HG02884 (cell line): ENCODE results near the gene HPSE2.

ENCODE experiments used
- ATAC-seq: cut with Tn5 transposase; IDR thresholded peaks from one replicate; pipeline ENCODE4 v1.9.1; 2021; ENCODE audit warnings: mild to moderate bottlenecking, moderate library complexity; ENCODE audit not compliant: unreplicated experiment

The HPSE2 gene

GRCh38 chr10:98696516-98696915, 539.1 kb downstream of the HPSE2 start:
- ATAC-seq, result no peak

GRCh38 chr10:98694883-98695282, 540.8 kb downstream of the HPSE2 start:
- no peak for ATAC-seq

- ATAC-seq, result no peak
Measured at GRCh38 chr10:98694014-98694413, 541.6 kb downstream of the HPSE2 start.

- ATAC-seq, result no peak
Measured at GRCh38 chr10:98687685-98688084, 548.0 kb downstream of the HPSE2 start.

GRCh38 chr10:98684019-98684899, 551.4 kb downstream of the HPSE2 start:
- ATAC-seq, result no peak

- ATAC-seq, result no peak
Measured at GRCh38 chr10:98676895-98677294, 558.8 kb downstream of the HPSE2 start.

- no peak for ATAC-seq
Measured at GRCh38 chr10:98675902-98676301, 559.8 kb downstream of the HPSE2 start.

GRCh38 chr10:98673171-98673782, 562.4 kb downstream of the HPSE2 start:
- no peak for ATAC-seq

GRCh38 chr10:98667081-98667480, 568.6 kb downstream of the HPSE2 start:
- no peak for ATAC-seq

GRCh38 chr10:98666276-98666675, 569.4 kb downstream of the HPSE2 start:
- ATAC-seq, result no peak

- ATAC-seq, result peak; percentile 92
Measured at GRCh38 chr10:98664329-98665042, 571.2 kb downstream of the HPSE2 start.

GRCh38 chr10:98659951-98660350, 575.7 kb downstream of the HPSE2 start:
- ATAC-seq, result no peak

- ATAC-seq, result no peak
Measured at GRCh38 chr10:98655492-98655891, 580.2 kb downstream of the HPSE2 start.

GRCh38 chr10:98649170-98649569, 586.5 kb downstream of the HPSE2 start:
- no peak for ATAC-seq

- ATAC-seq, result no peak
Measured at GRCh38 chr10:98646998-98647917, 588.4 kb downstream of the HPSE2 start.

GRCh38 chr10:98644466-98644865, 591.2 kb downstream of the HPSE2 start:
- ATAC-seq, result no peak

- no peak for ATAC-seq
Measured at GRCh38 chr10:98642281-98642680, 593.4 kb downstream of the HPSE2 start.

- ATAC-seq, result no peak
Measured at GRCh38 chr10:98638920-98639319, 596.7 kb downstream of the HPSE2 start.

- ATAC-seq, result no peak
Measured at GRCh38 chr10:98636921-98637329, 598.7 kb downstream of the HPSE2 start.

- ATAC-seq, result no peak
Measured at GRCh38 chr10:98632456-98633150, 603.0 kb downstream of the HPSE2 start.
